HG03196 (cell line): ENCODE data around the gene ERF.
A peak's percentile ranks its signal among the peaks of the same experiment; 100 is the strongest.

Source experiments
- ATAC-seq: cut with Tn5 transposase; IDR thresholded peaks from one replicate; pipeline ENCODE4 v1.9.1; 2021; ENCODE audit not compliant: unreplicated experiment

ERF gene

GRCh38 chr19:42242512-42243409 lies 12.2 kb downstream of the ERF start, which contains the start of gene GSK3A:
Gene GSK3A, minus strand, starts transcription at chr19:42242602. Its CDS starts 137 bp downstream, at chr19:42242465.
- peak; percentile 65 for ATAC-seq

DNA sequence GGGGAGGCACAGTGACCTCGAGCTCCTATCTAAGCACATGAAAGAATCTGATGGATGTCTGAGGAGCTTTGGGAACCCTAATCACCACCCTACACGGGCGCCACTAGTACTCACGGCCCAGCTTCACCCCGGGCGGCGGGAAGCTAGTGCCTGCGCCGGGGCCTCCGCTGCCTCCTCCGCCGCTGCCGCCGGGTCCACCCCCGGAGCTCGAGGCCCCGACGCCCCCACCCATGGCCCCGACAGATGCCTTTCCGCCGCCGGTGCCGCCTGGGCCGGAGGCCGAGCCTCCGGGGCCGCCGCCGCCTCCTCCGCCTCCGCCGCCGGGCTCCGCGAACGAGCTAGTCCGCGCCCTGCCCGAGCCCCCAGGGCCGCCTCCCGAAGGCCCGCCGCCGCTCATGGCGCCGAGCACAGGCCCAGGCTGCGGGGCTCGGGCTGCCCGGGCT lies 12.8 kb downstream of the ERF start:
- peak; percentile 0 for ATAC-seq

GRCh38 chr19:42241279-42241678 lies 13.6 kb downstream of the ERF start:
- ATAC-seq: no peak

- ATAC-seq: no peak
These were observed 15.2 kb downstream of the ERF start for GRCh38 chr19:42239544-42240220.

GRCh38 chr19:42235181-42235580 lies 19.7 kb downstream of the ERF start:
- ATAC-seq: no peak

DNA sequence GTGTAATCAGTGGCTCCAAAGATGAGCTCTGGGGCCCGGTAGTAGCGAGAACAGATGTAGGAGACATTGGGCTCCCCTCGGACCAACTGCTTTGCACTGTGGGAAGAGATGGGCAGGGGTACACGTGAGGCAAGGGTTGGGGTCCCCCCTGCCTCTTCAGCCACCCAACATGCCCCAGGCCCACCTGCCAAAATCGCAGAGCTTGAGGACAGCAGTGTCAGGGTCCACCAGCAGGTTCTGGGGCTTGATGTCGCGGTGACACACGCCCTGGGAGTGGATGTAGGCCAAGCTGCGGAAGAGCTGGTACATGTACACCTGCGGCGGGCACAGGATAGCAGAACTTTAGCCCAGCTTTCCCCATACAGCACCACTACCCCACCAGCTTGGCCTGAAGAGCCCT lies 20.6 kb downstream of the ERF start:
- no peak for ATAC-seq

GRCh38 chr19:42233678-42234292 lies 21.1 kb downstream of the ERF start:
- ATAC-seq: no peak

GRCh38 chr19:42233106-42233505 lies 21.8 kb downstream of the ERF start:
- ATAC-seq: no peak

- ATAC-seq: no peak
These were observed 22.5 kb downstream of the ERF start for GRCh38 chr19:42232435-42232834.

DNA sequence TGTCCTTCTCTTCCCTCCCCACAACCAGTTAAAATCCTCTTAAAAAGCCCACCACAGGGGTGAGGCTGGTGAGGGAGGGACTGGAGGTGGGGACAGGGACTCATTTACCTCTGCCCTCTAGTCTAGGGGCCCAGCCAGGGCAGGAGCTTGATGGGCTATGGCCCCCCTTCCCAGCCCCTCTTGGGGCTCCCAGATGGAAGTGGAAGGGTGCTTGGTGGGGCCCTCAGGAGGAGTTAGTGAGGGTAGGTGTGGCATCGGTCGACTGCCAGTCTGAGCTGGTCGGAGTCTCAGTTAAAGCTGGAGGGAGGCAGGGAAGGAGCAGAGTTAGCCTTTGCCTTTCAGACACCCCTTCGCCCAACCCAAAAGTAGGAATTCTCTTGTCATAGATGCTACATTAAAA lies 24.4 kb downstream of the ERF start:
- ATAC-seq: no peak

DNA sequence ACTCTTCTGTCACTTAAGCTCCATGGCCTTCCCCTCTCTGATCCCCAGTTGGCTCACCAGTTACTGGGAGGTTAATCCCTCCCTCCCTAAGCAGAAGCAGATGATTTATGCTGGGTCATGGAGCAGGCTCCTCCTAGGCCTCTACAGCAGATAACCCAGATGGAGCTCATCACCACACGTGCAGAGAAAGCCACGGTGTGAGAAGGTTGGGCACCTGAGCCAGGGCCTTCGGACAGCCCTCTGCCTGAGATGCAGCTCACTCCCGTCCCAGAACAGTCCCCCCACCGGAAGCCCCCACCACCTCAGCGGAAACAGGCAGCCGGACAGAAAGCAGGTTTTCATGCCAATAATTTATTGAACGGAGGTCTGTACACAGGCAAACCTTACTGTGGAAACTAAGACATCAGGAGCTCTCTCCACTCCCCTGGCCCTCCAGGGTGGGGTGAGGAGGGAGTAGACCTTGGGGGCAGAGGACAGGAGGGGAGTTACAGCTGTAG lies 25.0 kb downstream of the ERF start:
- no peak for ATAC-seq

DNA sequence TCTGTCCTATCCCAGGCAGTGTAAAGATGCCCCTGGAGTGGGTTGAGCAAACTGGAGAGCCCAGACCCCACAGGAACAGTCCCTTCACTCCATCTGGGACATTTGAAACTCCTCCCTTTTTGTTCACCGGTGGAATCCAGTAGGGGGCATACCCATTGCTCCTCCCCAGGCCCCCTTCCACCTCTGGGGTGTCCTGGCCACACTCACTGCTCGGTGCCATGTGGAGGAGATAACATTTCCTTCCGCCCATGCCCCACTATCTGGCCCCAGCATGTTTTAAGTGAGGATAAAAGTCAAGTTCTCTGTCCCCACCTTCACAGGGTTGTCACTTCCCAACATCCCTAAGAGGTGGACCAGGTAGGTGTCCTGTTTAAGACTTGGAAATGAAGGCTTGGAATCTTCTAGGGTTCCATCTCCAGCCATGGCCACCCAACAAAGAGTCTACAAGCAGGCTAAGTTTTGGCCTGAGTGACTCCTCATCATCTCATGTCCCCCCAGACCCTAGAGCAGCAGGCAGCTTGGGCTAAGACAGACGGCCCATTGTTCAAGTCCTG lies 25.6 kb downstream of the ERF start:
- ATAC-seq: no peak

DNA sequence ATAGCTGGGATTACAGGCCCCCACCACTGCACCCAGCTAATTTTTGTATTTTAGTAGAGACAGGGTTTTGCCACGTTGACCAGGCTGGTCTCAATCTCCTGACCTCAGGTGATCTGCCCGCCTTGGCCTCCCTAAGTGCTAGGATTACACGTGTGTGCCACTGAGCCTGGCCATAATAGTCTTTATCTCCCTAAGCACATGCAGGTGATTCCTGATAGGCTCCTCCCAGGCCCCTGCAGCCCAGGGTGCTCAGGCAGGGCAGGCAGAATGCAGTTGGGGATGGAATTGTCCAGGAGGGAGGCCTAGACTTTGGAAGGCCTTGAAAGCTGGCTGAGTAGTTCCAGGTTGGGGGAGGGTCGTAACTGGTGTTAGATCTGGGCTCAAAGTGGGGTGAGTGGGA lies 26.3 kb downstream of the ERF start:
- no peak for ATAC-seq

GRCh38 chr19:42226886-42227285 lies 28.0 kb downstream of the ERF start:
- no peak for ATAC-seq

- no peak for ATAC-seq
These were observed 29.1 kb downstream of the ERF start for GRCh38 chr19:42225718-42226292.

DNA sequence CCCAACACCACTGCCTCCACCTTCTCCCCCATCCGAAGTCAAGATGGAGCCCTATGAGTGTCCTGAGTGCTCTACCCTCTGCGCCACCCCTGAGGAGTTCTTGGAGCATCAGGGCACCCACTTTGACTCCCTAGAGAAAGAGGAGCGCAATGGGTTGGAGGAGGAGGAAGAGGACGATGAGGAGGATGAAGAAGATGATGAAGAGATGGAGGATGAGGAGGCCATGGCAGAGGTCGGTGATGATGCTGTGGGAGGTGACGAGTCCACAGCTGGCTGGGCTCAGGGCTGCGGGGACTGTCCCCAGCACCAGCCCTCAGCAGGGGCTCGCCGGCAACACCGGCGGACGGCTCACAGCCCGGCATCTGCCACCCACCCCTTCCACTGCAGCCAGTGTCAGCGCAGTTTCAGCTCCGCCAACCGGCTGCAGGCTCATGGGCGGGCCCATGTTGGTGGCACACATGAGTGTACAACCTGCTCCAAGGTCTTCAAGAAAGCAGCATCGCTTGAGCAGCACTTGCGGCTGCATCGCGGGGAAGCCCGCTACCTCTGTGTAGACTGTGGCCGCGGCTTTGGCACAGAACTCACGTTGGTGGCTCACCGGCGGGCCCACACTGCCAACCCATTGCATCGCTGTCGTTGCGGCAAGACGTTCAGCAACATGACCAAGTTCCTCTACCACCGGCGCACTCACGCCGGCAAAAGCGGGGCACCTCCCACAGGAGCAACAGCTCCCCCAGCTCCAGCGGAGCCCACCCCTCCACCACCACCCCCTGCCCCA lies 29.8 kb downstream of the ERF start:
- no peak for ATAC-seq

- no peak for ATAC-seq
These were observed 34.2 kb downstream of the ERF start for GRCh38 chr19:42220751-42221097.

DNA sequence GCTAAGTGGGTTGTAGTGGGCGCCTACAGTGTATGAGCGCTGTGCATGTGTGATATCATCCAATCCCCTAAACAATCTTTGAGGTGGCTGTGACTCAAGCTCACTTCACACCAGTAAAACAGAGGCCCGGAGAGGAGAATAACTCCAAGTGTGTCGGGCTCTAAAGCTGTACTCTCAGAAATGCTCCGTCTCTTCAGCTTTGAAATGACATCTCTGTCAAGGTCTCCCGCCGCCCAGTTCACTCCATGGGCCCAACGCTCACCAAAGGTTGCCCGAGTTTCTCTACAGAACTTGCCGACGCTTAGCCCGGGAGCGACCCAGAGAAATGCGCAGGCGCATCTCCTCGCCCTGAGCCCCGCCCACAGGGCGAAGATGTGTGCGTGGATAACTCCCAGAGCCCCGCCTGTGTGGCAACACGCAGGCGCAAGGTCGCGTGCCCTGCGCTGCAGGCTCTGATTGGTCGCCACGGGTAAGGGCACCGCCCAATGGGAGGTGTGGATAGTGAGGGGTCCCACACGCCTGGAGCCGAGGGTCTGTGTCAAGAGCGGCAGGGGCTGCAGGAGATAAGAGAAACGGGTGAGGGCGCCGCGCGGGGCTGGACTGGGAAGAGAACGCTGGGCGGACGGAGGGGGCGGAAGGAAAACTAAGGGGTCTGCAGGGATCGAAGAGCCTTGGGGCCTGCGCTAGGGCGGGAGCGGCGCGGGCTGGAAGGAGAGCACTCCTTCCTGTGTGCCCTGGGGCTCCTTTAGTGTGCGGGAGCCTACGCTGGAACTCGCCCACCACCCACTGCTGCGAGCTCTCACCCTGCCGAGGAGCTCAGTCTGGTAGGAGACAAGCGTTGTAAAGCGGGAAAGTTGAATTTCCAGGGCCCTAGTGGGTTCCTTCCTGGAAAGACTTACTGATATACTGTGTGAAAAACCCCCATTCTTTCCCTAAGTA lies 34.8 kb downstream of the ERF start, which contains the start of gene ZNF526:
Gene ZNF526, plus strand, starts transcription at position 501 of the 939 bp plus-strand sequence. CDS start 4,092 bp downstream, outside the sequence.
- peak; percentile 69 for ATAC-seq
